Body of pancreas (tissue), 4 donors: ENCODE data around the gene SLC25A44. TPM values are rescaled to one million over a fixed set of nuclear protein-coding genes. Genes with fewer than 3 reads are reported as not detected.

ENCODE experiments used
- ATAC-seq: fragments of 150-250 bp; one replicate; pipeline ENCODE4 v1.9.1; 2016
- DNase-seq, 4 donors: peaks; one replicate each; pipeline ENCODE4 v3.0.0-alpha.2; 2019
- H3K27ac ChIP-seq, 4 donors: fragments of 200-600 bp; sonication (generic); 1 replicate in 3 of 4; 2 replicates in 1 of 4; pipeline versions ENCODE4 v1.5.1 to v1.6.1; 2016 to 2019; ENCODE audit warnings: mild to moderate bottlenecking in 1 of 4, mixed read lengths in 1 of 4, moderate library complexity in 1 of 4
- H3K27me3 ChIP-seq, 2 donors: fragments of 200-600 bp; sonication (generic); one replicate each; pipeline ENCODE4 v1.6.0; 2016; ENCODE audit warnings: mild to moderate bottlenecking in 1 of 2
- H3K36me3 ChIP-seq, 2 donors: fragments of 200-600 bp; sonication (generic); replicated peaks in 1 of 2; 2 replicates each; pipeline ENCODE4 v1.5.1; 2016; ENCODE audit warnings: low read depth in 2 of 2; ENCODE audit not compliant: insufficient read depth in 1 of 2
- H3K4me1 ChIP-seq: fragments of 200-600 bp; sonication (generic); one replicate; pipeline ENCODE4 v1.6.0; 2016
- H3K4me3 ChIP-seq, 2 donors: fragments of 200-600 bp; sonication (generic); 1 replicate in 1 of 2; 2 replicates in 1 of 2; pipeline ENCODE4 v1.5.1; 2016 to 2019
- H3K9me3 ChIP-seq, 3 donors: fragments of 200-600 bp; sonication (generic); 1 replicate in 2 of 3; 2 replicates in 1 of 3; pipeline ENCODE4 v1.5.1; 2016
- POLR2A ChIP-seq, 3 donors: fragments of 450-650 bp; IDR thresholded peaks; one replicate each; pipeline ENCODE4 v1.6.1; 2016; ENCODE audit warnings: antibody characterized with exemption in 3 of 3, mild to moderate bottlenecking in 2 of 3
- WGBS, 2 donors: methylation state at CpG; one replicate each; pipeline ENCODE4 v1.1.5; 2017; 5-methylcytosine and 5-hydroxymethylcytosine counted together
- intact Hi-C: fragments of 100-400 bp; cut with DNase I; formaldehyde crosslinking; loops from one replicate; pipeline ENCODE4 v1.15.1; 2023
- total RNA-seq, 2 donors: library from RNA; depleted of rRNA; stranded (reverse); fragments of >200 nt; gene quantifications; one replicate each; pipeline ENCODE4 v1.1.0, GENCODE V29; 2016
- TF ChIP-seq, protein P1 (sequence below), 7 experiments: fragments of 450-650 bp in 4 of 7; fragments of 200-600 bp in 3 of 7; sonication (generic) in 3 of 7; IDR thresholded peaks; one replicate each; pipeline ENCODE4 v1.5.1; 2016 to 2019; ENCODE audit warnings: antibody characterized with exemption in 7 of 7

Gene SLC25A44
- total RNA-seq, 2 donors from 2014 or later, result 5.2 to 13.2 TPM

DNA sequence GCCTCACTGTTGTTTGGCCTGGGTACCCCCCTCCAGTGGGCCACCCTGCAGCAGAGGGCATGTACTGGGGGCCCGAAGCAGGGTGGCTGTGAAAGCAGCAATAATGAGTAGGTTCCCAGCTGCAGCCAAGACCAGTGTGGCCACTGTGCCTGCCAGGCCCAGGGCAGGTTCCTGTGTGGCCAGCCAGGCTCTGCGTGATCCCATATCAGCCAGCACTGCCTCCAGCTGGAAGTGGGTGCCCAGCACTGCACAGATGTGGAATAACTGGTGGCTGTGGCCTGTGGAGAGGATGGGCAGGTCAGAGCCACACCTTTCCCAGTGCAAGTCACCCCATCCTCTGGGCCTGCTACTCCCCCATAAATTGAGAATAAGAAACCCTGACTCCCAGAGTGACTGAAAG lies 50.2 kb downstream of the SLC25A44 start:
- intact Hi-C loops, result no loop called here
- WGBS, 2 donors, result 61 to 66% methylated on average over 2 of the region's 2 CpGs
- ATAC-seq, result no peak

DNA sequence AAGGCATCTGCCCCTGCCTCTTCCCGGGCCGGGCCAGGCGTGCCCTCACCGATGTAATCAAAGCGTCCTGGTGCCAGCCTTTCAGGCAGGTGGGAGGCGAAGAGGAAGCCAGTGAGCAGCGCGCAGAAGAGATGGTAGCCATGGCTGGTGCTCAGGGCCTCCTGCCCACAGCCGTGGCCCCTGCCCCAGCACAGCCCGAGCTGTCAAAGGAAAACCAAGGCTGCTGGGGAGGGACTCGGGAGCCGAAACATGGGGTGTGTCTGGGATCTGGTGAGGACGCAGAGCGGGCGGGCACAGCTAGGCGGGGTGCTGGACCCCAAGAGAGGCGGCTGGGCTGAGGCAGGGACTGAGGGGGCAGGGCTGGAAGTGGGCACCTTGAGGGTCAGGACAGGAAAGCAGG lies 50.8 kb downstream of the SLC25A44 start:
- DNase-seq (no peak), ATAC-seq (no peak)
- no peaks in the 10 kb centered on the region for H3K9me3 ChIP-seq
- H3K4me3 ChIP-seq, result no peak overlapping the region
- H3K4me1 ChIP-seq, result peaks cover 29% of the 10 kb centered on the region
- WGBS, 2 donors, result 79 to 81% methylated on average over 17 of the region's 17 CpGs
- TF ChIP-seq POLR2A (IDR thresholded peaks at IDR 0.05), result no peak
- TF ChIP-seq, protein P1, sequence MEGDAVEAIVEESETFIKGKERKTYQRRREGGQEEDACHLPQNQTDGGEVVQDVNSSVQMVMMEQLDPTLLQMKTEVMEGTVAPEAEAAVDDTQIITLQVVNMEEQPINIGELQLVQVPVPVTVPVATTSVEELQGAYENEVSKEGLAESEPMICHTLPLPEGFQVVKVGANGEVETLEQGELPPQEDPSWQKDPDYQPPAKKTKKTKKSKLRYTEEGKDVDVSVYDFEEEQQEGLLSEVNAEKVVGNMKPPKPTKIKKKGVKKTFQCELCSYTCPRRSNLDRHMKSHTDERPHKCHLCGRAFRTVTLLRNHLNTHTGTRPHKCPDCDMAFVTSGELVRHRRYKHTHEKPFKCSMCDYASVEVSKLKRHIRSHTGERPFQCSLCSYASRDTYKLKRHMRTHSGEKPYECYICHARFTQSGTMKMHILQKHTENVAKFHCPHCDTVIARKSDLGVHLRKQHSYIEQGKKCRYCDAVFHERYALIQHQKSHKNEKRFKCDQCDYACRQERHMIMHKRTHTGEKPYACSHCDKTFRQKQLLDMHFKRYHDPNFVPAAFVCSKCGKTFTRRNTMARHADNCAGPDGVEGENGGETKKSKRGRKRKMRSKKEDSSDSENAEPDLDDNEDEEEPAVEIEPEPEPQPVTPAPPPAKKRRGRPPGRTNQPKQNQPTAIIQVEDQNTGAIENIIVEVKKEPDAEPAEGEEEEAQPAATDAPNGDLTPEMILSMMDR (IDR thresholded peaks at IDR 0.05), result no peak
- peaks cover 0 to 4% of the 10 kb centered on the region in 2 donors for H3K36me3 ChIP-seq
- H3K27me3 ChIP-seq, result no peaks in the 10 kb centered on the region
- H3K27ac ChIP-seq, result no peak overlapping the region
- intact Hi-C loops, result no loop called here

More for the DNA sequence above, 50.2 kb downstream of the SLC25A44 start:
- Histone ChIP-seq H3K36me3 (peaks cover 0 to 6% of the 10 kb centered on the region in 2 donors), H3K4me3 (no peak overlapping the region), H3K27me3 (no peaks in the 10 kb centered on the region), H3K27ac (no peak overlapping the region), H3K9me3 (no peaks in the 10 kb centered on the region), H3K4me1 (peaks cover 29% of the 10 kb centered on the region)
- TF ChIP-seq POLR2A (IDR thresholded peaks at IDR 0.05), result no peak
- TF ChIP-seq, protein P1 (IDR thresholded peaks at IDR 0.05), result no peak
- no peak for DNase-seq

DNA sequence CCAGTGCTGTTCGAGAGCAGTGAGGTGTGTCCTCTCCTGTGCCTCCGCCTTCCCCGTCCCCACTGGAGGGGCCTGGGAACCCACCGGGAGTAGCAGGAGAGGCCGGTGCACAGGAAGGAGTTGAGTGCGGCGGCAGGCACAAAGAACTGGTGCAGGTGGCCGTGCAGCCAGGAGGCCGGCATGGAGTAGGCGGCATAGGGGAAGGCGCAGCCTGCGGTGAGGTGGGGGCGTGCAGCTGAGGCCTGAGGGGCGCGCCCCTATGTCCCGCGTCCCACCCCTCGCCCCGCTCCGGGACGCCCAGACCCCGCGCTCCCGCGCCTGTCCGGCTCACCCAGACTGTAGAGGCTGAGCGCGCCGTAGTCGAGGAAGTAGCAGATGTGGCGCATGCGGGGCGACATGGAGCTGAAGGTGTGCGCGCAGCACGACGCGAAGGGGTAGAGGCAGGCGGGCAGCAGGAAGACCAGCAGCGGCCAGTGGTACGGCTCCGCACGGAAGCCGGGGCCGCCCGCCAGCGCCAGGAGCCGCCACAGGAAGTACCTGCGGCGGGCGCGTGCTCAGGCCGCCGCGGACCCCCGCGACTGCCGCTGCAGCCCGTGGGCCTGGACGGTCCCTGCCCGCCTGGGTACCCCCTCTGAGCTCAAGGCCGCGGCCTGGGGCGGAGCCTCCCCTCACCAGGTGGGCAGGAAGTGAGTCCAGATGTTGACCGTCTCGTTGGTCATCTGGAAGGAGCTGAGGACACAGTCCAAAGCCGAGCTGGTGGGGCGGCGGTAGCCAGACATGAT lies 51.7 kb downstream of the SLC25A44 start:
- 3 to 54% methylated on average over 5 to 69 of the region's 69 CpGs for WGBS, 2 donors

GRCh38 chr1:156246241-156246780 lies 52.4 kb downstream of the SLC25A44 start:
- H3K4me3 ChIP-seq, result no peak overlapping the region
- peaks cover 0 to 15% of the 10 kb centered on the region in 2 donors for H3K36me3 ChIP-seq
- H3K4me1 ChIP-seq, result peaks cover 29% of the 10 kb centered on the region
- intact Hi-C loops, result no loop called here
- no peaks in the 10 kb centered on the region for H3K27me3 ChIP-seq
- 48 to 66% methylated on average over 10 of the region's 10 CpGs for WGBS, 2 donors
- TF ChIP-seq, protein P1 (IDR thresholded peaks at IDR 0.05), result no peak
- TF ChIP-seq POLR2A (IDR thresholded peaks at IDR 0.05), result no peak
- no peak overlapping the region for H3K27ac ChIP-seq
- H3K9me3 ChIP-seq, result no peaks in the 10 kb centered on the region
- ATAC-seq, result no peak
- no peak for DNase-seq

More for the DNA sequence above, 51.7 kb downstream of the SLC25A44 start:
- H3K27ac ChIP-seq, result no peak overlapping the region
- H3K36me3 ChIP-seq, result peaks cover 0 to 10% of the 10 kb centered on the region in 2 donors
- no peaks in the 10 kb centered on the region for H3K27me3 ChIP-seq
- TF ChIP-seq, protein P1 (IDR thresholded peaks at IDR 0.05), result no peak
- peak in 1 of 3 donors; percentile 4 for TF ChIP-seq POLR2A (IDR thresholded peaks at IDR 0.05)
- H3K4me3 ChIP-seq, result no peak overlapping the region
- intact Hi-C loops, result no loop called here
- DNase-seq (peak; percentile 36 to 55 (median 48)), ATAC-seq (peak; percentile 51)
- H3K4me1 ChIP-seq, result peaks cover 29% of the 10 kb centered on the region
- no peaks in the 10 kb centered on the region for H3K9me3 ChIP-seq
